Activated T-cell treated with anti-CD3 and anti-CD28 coated beads, Interleukin-2, amount 50 U/mL, for 4 hours (primary cell): ENCODE measurements around the gene ADRM1. TPM values are rescaled to one million over a fixed set of nuclear protein-coding genes. Genes with fewer than 3 reads are reported as not detected.
A peak's percentile ranks its signal among the peaks of the same experiment; 100 is the strongest.

ENCODE experiments used
- ATAC-seq, 2 donors: fragments of 200-7000 bp; cut with Tn5 transposase; one replicate each; pipeline ENCODE4 v1.10.0; 2021
- DNase-seq: peaks from one replicate; pipeline ENCODE4 v3.0.0-alpha.2; 2020
- H3K27me3 Mint-ChIP-seq: one replicate; pipeline ENCODE4 v1.8.0; 2021; ENCODE audit warnings: low read depth, mixed read lengths
- H3K36me3 Mint-ChIP-seq: one replicate; pipeline ENCODE4 v1.8.0; 2022; ENCODE audit warnings: mixed read lengths; ENCODE audit not compliant: insufficient read depth
- H3K4me1 Mint-ChIP-seq: one replicate; pipeline ENCODE4 v1.8.0; 2021; ENCODE audit warnings: low read depth, mixed read lengths
- H3K4me3 Mint-ChIP-seq: one replicate; pipeline ENCODE4 v1.8.0; 2021; ENCODE audit warnings: mild to moderate bottlenecking, moderate library complexity, mixed read lengths
- H3K9me3 Mint-ChIP-seq: one replicate; pipeline ENCODE4 v1.8.0; 2021; ENCODE audit warnings: mixed read lengths
- total RNA-seq, 3 donors: library from RNA; stranded (reverse); gene quantifications; one replicate each; pipeline ENCODE4 v1.2.1, GENCODE V29; 2021

The ADRM1 gene, protein sequence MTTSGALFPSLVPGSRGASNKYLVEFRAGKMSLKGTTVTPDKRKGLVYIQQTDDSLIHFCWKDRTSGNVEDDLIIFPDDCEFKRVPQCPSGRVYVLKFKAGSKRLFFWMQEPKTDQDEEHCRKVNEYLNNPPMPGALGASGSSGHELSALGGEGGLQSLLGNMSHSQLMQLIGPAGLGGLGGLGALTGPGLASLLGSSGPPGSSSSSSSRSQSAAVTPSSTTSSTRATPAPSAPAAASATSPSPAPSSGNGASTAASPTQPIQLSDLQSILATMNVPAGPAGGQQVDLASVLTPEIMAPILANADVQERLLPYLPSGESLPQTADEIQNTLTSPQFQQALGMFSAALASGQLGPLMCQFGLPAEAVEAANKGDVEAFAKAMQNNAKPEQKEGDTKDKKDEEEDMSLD
- total RNA-seq = 100 to 1,000 TPM; 259 to 285 (median 274) TPM

DNA sequence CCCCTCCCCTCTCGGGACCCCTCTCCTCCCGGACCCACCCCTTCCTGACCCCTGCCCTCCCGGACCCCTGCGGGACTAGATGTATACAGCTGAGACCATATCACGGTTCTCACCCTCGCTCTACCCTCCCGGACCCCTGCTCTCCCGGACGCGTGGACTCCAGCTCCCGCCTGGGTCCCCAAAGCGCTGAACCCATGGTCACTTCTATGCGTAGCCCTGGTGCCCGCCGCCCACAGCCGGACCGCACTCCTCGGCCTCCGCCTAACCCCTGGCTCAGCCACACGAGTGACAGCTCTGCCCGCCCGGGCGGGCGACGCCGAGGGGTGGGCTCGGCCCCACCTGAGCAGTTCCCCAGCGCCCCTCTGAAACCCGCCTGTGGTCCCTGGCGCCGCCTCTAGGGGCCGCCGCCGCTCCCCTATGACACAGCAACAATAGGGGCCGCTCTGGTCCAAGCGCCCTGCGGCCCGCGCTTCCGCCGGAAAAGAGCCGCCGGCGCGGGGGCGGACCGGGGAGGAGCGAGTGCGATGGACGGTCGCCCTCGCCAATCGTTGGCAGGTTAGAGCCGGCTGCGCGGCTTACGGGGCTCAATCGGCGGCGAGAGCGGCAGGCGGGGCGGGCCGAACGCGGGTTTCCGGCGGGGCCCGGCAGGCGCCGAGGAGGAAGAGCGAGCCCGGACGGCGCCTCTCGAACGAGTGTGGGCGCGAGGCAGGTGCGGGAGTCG lies at the start of gene ADRM1:
Gene ADRM1 (plus strand): TSS at position 657 of the 721 bp plus-strand sequence. CDS start 572 bp downstream, outside the sequence.
- Mint-ChIP-seq H3K27me3 (no peaks in the 10 kb centered on the region), H3K36me3 (peaks cover 8% of the 10 kb centered on the region), H3K4me3 (peak within 1 kb of the TSS; percentile 93), H3K9me3 (no peaks in the 10 kb centered on the region), H3K4me1 (peaks cover 22% of the 10 kb centered on the region)
- peak; percentile 95 for DNase-seq
- peak; percentile 83 to 87 for ATAC-seq

DNA sequence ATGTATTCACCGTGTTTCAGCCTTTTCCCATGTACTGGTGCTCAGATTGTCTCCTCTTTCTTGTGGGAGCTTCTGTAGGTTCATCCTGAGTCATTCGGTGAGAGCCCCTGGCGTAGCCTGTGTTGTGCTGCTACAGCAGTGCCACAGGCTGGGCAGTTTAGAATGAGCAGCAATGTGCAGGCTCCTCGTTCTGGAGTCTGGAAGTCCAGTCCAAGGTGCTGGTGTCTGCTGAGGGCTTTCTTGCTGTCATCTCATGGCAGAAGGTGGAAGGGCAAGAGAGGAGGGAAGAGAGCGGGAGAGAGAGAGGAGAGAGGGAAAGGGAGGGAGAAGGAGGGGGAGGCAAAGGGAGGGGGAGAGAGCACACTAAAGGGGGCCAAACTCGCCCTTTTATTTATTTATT lies 49.4 kb upstream of the ADRM1 start:
- ATAC-seq (no peak), DNase-seq (no peak)
- Mint-ChIP-seq H3K4me3 (no peak overlapping the region), H3K36me3 (peaks cover 7% of the 10 kb centered on the region), H3K27me3 (no peaks in the 10 kb centered on the region), H3K9me3 (no peaks in the 10 kb centered on the region), H3K4me1 (peaks cover 16% of the 10 kb centered on the region)

- Mint-ChIP-seq H3K9me3 (no peaks in the 10 kb centered on the region), H3K27me3 (no peaks in the 10 kb centered on the region), H3K4me3 (no peak overlapping the region), H3K36me3 (peaks cover 7% of the 10 kb centered on the region), H3K4me1 (peaks cover 12% of the 10 kb centered on the region)
- DNase-seq (no peak), ATAC-seq (no peak)
Observed at GRCh38 chr20:62254021-62254724, 48.6 kb upstream of the ADRM1 start.

DNA sequence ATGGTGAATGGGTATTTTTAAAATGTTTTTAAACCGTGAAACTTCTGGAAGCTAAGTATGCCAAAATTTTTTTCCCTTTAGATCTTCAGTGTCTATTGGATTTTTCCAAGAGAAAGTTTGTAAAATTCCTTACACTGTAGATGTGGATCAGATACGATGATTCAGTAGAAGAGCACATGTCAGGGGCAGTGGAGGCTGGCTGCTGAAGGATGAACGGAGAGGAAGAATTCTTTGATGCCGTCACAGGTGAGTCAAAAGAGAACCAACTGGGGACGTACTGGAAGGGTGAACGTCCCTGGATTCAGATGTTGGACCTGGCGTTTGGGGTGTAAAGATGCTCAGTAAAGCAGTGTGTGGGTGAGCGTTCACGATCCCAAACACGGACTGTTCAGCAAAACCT lies 46.8 kb upstream of the ADRM1 start:
- H3K27me3 Mint-ChIP-seq = no peaks in the 10 kb centered on the region
- ATAC-seq (no peak), DNase-seq (no peak)
- no peak overlapping the region for H3K4me3 Mint-ChIP-seq
- H3K9me3 Mint-ChIP-seq = no peaks in the 10 kb centered on the region
- H3K36me3 Mint-ChIP-seq = peaks cover 13% of the 10 kb centered on the region
- peaks cover 6% of the 10 kb centered on the region for H3K4me1 Mint-ChIP-seq

DNA sequence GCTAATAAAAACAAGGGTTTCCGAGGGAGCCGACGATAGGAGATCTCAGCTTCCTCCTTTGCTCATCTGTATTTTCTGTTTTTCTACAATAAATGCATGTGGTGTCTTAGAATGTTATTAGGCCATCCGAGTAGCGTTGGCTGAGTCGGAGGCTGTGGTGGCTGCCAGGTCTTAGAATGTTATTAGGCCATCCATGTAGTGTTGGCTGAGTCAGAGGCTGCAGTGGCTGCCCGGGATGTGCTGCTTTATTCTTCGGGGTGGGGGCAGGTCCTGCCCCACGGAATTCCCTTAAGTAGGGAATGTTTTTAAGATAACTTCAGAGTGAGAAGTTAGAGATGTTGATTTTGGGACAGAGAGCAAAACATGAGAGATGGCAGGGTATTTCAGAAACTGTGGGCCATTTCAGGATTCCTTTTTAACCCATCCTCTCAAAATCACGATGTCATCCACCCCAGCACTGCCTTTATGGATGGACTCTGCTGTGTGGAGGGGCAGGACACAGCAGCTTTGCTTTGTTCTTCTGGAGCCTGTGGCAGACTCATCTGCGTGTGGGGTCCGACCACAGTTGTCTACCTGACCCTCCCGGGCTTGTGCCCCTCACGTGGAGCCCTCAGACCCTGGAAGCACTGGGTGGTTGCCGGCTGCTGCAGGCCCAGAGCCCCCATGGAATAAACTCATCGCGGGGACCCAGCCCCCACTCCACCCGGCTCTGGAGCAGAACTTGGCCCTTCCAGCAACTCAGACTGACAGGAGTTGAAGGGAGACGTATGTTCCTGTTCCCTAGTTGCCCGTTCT lies 44.1 kb upstream of the ADRM1 start:
- Mint-ChIP-seq H3K27me3 (no peaks in the 10 kb centered on the region), H3K4me1 (no peaks in the 10 kb centered on the region), H3K4me3 (no peak overlapping the region), H3K36me3 (peaks cover 16% of the 10 kb centered on the region), H3K9me3 (no peaks in the 10 kb centered on the region)
- DNase-seq (no peak), ATAC-seq (no peak)

DNA sequence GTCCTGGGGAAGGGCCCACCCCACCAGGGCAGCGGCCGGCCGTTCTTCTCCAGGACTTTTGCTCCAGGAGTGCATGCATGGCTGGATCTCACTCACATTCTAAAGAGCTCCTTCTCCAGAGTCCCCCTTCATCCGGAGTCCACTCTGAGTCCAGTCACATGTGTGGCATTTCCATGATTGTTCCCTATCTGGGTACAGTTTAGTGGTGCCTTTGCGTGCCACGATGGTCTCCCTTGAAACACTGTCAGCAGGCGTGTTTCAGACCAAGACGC lies 43.6 kb upstream of the ADRM1 start:
- no peak overlapping the region for H3K4me3 Mint-ChIP-seq
- H3K36me3 Mint-ChIP-seq = peaks cover 13% of the 10 kb centered on the region
- H3K27me3 Mint-ChIP-seq = no peaks in the 10 kb centered on the region
- no peak for DNase-seq
- no peaks in the 10 kb centered on the region for H3K9me3 Mint-ChIP-seq
- ATAC-seq = no peak
- no peaks in the 10 kb centered on the region for H3K4me1 Mint-ChIP-seq

DNA sequence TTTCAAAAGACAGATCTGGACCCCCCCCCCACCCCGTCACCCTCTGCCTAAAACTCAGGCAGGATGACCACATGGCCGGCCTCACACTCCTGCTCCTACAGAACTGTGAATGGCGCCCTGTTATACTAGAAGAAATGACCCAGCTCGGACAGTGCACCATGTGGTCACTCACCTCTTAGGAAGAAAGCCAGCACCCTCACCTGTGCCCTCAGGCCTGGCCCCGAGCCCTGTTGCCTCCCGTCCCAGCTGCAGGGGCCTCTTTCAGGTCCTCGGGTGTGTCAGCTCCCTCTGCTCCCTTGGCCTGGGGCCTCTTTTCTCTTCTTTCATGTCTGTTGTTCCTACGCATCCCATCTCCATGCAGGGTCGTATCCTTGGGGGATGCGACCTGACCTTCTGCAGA lies 40.7 kb upstream of the ADRM1 start:
- DNase-seq (no peak), ATAC-seq (no peak)
- Mint-ChIP-seq H3K4me3 (no peak overlapping the region), H3K4me1 (no peaks in the 10 kb centered on the region), H3K27me3 (no peaks in the 10 kb centered on the region), H3K9me3 (no peaks in the 10 kb centered on the region), H3K36me3 (peaks cover 20% of the 10 kb centered on the region)

- DNase-seq (no peak), ATAC-seq (no peak)
- Mint-ChIP-seq H3K36me3 (peaks cover 24% of the 10 kb centered on the region), H3K9me3 (no peaks in the 10 kb centered on the region), H3K4me1 (no peaks in the 10 kb centered on the region), H3K4me3 (no peak overlapping the region), H3K27me3 (no peaks in the 10 kb centered on the region)
Observed at GRCh38 chr20:62263396-62263795, 39.4 kb upstream of the ADRM1 start.

GRCh38 chr20:62265365-62265764 lies 37.4 kb upstream of the ADRM1 start:
- H3K27me3 Mint-ChIP-seq = no peaks in the 10 kb centered on the region
- DNase-seq = no peak
- no peaks in the 10 kb centered on the region for H3K9me3 Mint-ChIP-seq
- H3K4me3 Mint-ChIP-seq = no peak overlapping the region
- no peak for ATAC-seq
- no peaks in the 10 kb centered on the region for H3K4me1 Mint-ChIP-seq
- H3K36me3 Mint-ChIP-seq = peaks cover 20% of the 10 kb centered on the region

DNA sequence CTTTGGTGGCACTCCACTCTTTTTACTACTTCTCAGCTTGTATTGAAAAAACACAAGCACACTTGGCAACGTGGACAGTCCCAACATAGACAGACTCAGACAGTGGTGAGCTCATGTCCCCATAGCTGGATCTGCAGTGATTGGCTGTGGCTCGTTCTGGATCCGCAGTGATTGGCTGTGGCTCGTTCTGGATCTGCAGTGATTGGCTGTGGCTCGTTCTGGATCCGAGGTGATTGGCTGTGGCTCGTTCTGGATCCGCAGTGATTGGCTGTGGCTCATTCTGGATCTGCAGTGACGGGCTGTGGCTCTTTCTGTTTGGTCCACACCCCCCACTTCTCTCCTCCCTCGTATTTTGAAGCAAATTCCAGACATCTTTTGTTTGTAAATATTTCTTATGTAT lies 36.5 kb upstream of the ADRM1 start:
- H3K27me3 Mint-ChIP-seq = no peaks in the 10 kb centered on the region
- no peaks in the 10 kb centered on the region for H3K9me3 Mint-ChIP-seq
- DNase-seq = no peak
- H3K36me3 Mint-ChIP-seq = peaks cover 19% of the 10 kb centered on the region
- no peaks in the 10 kb centered on the region for H3K4me1 Mint-ChIP-seq
- no peak overlapping the region for H3K4me3 Mint-ChIP-seq
- ATAC-seq = no peak

DNA sequence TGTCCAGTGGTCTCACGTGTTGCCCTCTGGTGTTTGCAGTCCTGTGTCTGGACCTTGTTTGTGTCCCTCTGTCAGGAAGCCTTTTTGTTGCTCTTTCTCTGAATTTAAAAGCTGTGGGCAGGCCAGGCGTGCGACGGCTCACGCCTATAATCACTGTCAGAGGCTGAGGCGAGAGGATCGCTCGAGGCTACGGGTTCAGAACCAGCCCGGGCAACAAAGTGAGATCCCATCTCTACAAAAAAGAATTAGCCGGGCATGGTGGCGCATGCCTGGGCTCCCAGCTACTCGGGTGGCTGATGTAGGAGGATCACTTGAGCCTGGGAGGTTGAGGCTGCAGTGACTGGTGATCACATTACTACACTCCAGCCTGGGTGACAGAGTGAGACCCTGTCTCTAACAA lies 35.9 kb upstream of the ADRM1 start:
- no peak overlapping the region for H3K4me3 Mint-ChIP-seq
- peaks cover 19% of the 10 kb centered on the region for H3K36me3 Mint-ChIP-seq
- H3K4me1 Mint-ChIP-seq = no peaks in the 10 kb centered on the region
- H3K27me3 Mint-ChIP-seq = no peaks in the 10 kb centered on the region
- DNase-seq (no peak), ATAC-seq (no peak)
- H3K9me3 Mint-ChIP-seq = no peaks in the 10 kb centered on the region

GRCh38 chr20:62267543-62267942 lies 35.3 kb upstream of the ADRM1 start:
- H3K4me1 Mint-ChIP-seq = no peaks in the 10 kb centered on the region
- no peak overlapping the region for H3K4me3 Mint-ChIP-seq
- H3K9me3 Mint-ChIP-seq = no peaks in the 10 kb centered on the region
- ATAC-seq (no peak), DNase-seq (no peak)
- H3K36me3 Mint-ChIP-seq = peaks cover 22% of the 10 kb centered on the region
- no peaks in the 10 kb centered on the region for H3K27me3 Mint-ChIP-seq

DNA sequence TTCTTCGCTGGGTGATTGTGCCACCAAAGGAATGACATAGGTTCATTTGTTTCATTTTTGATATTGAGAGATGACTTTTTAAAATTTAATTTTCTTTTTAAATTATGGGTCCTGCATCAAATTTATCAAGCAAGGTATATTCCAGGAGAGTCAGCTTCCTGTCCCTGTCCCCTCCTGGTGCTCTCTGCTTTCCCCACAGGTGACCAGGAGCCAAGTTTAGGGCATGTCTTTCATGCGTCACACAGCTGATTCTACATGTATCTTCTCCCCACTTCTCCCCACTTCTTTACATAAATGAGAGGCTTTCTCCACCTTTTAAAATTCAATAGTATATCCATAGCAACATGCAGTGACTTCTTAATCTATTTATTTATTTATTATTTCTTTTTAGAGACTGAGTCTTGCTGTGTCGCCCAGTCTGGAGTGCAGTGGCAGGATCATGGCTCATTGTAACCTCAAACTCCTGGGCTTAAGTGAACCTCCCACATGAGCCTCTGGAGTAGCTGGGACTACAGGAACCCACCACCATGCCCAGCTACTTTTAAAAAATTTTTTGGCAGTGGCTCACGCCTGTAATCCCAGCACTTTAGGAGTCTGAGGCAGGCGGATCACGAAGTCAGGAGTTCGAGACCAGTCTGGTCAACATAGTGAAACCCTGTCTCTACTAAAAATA lies 34.4 kb upstream of the ADRM1 start:
- no peak overlapping the region for H3K4me3 Mint-ChIP-seq
- H3K9me3 Mint-ChIP-seq = no peaks in the 10 kb centered on the region
- no peak for DNase-seq
- H3K36me3 Mint-ChIP-seq = peaks cover 23% of the 10 kb centered on the region
- H3K27me3 Mint-ChIP-seq = no peaks in the 10 kb centered on the region
- ATAC-seq = no peak
- no peaks in the 10 kb centered on the region for H3K4me1 Mint-ChIP-seq

DNA sequence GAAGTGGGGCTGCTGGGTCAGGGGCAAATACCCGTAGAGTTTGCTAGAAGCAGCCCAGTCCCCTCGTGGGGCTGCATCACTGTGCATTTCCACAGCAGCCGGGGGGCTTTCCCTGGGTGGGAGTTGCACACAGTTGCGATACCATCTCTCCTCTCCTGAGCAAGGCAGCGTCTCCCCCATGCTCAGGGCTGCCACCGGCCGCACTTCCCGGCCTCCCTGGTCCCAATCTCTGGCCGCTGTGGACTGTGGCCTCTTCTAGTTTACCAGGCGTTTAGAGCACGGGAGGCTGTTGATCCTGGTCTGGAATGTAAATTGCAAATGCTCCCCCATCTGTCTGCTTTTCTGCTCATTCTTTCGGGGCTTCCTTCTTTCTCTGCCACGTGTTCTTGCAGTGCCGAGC lies 33.4 kb upstream of the ADRM1 start:
- H3K9me3 Mint-ChIP-seq = no peaks in the 10 kb centered on the region
- H3K4me1 Mint-ChIP-seq = no peaks in the 10 kb centered on the region
- no peak overlapping the region for H3K4me3 Mint-ChIP-seq
- DNase-seq (no peak), ATAC-seq (no peak)
- no peaks in the 10 kb centered on the region for H3K27me3 Mint-ChIP-seq
- H3K36me3 Mint-ChIP-seq = peaks cover 26% of the 10 kb centered on the region
